SHP77 (cell line): ENCODE results near the gene CIBAR2.

Experiments
- DNase-seq, 2 experiments: peaks; one replicate each; lab custom pipeline; 2025; lab: John Stamatoyannopoulos, UW

The CIBAR2 gene

GRCh38 chr16:85112364-85112763 is at the start of gene CIBAR2:
TSS of gene CIBAR2 (minus strand) at chr16:85112472. CDS start at chr16:85112352, 120 bp downstream.
- DNase-seq, result peak; percentile 54 to 72

GRCh38 chr16:85159179-85159980 is 47.1 kb upstream of the CIBAR2 start:
- DNase-seq, result peak; percentile 18 to 32

GRCh38 chr16:85158743-85159178 is 46.5 kb upstream of the CIBAR2 start:
- no peak for DNase-seq

GRCh38 chr16:85157813-85158742 is 45.8 kb upstream of the CIBAR2 start:
- peak in 1 of 2 experiments; percentile 38 for DNase-seq

- no peak for DNase-seq
Measured at GRCh38 chr16:85157372-85157771, 45.1 kb upstream of the CIBAR2 start.

- no peak for DNase-seq
Measured at GRCh38 chr16:85156869-85157268, 44.6 kb upstream of the CIBAR2 start.

- no peak for DNase-seq
Measured at GRCh38 chr16:85156440-85156839, 44.2 kb upstream of the CIBAR2 start.

GRCh38 chr16:85153656-85154091 is 41.4 kb upstream of the CIBAR2 start:
- DNase-seq, result peak in 1 of 2 experiments; percentile 26

- no peak for DNase-seq
Measured at GRCh38 chr16:85153046-85153445, 40.8 kb upstream of the CIBAR2 start.

- DNase-seq, result peak; percentile 76 to 89
Measured at GRCh38 chr16:85152414-85153030, 40.2 kb upstream of the CIBAR2 start.

- peak; percentile 40 to 67 for DNase-seq
Measured at GRCh38 chr16:85151603-85152413, 39.5 kb upstream of the CIBAR2 start.

GRCh38 chr16:85151079-85151602 is 38.9 kb upstream of the CIBAR2 start:
- no peak for DNase-seq

GRCh38 chr16:85150331-85150940 is 38.2 kb upstream of the CIBAR2 start:
- no peak for DNase-seq

GRCh38 chr16:85149776-85150175 is 37.5 kb upstream of the CIBAR2 start:
- peak in 1 of 2 experiments; percentile 39 for DNase-seq

- peak in 1 of 2 experiments; percentile 50 for DNase-seq
Measured at GRCh38 chr16:85148931-85149330, 36.7 kb upstream of the CIBAR2 start.

GRCh38 chr16:85146922-85147651 is 34.8 kb upstream of the CIBAR2 start:
- no peak for DNase-seq

- DNase-seq, result no peak
Measured at GRCh38 chr16:85146532-85146797, 34.2 kb upstream of the CIBAR2 start.

- no peak for DNase-seq
Measured at GRCh38 chr16:85145734-85146531, 33.7 kb upstream of the CIBAR2 start.

GRCh38 chr16:85145188-85145587 is 32.9 kb upstream of the CIBAR2 start:
- no peak for DNase-seq
